Measurements from ENCODE around the gene KCNH8.

GRCh38 chr3:19151171-19151570 is 2.9 kb downstream of the KCNH8 start:
- no peak for TF ChIP-seq CTCF (IDR thresholded peaks at IDR 0.05; ENCODE audit: low read depth, low read length)
- TF ChIP-seq EZH2phosphoT487 (IDR thresholded peaks at IDR 0.05; ENCODE audit: low read depth), result no peak

Data from OCI-LY3 (cell line).